DOHH2 (cell line): ENCODE results near the gene SLIT1.

Source experiments
- EZH2phosphoT487 ChIP-seq: fragments of 200-600 bp; sonication (generic); IDR thresholded peaks from 2 replicates; pipeline ENCODE4 v1.6.1; 2017; ENCODE audit warnings: borderline replicate concordance, mild to moderate bottlenecking, antibody characterized with exemption, low read length, moderate library complexity, mixed read lengths
- TF ChIP-seq, protein P1 (sequence below): fragments of 200-600 bp; sonication (generic); IDR thresholded peaks from one replicate; pipeline ENCODE4 v1.5.1; 2014; ENCODE audit warnings: antibody characterized with exemption, mild to moderate bottlenecking, low read depth, low read length; ENCODE audit not compliant: poor library complexity, severe bottlenecking

DNA sequence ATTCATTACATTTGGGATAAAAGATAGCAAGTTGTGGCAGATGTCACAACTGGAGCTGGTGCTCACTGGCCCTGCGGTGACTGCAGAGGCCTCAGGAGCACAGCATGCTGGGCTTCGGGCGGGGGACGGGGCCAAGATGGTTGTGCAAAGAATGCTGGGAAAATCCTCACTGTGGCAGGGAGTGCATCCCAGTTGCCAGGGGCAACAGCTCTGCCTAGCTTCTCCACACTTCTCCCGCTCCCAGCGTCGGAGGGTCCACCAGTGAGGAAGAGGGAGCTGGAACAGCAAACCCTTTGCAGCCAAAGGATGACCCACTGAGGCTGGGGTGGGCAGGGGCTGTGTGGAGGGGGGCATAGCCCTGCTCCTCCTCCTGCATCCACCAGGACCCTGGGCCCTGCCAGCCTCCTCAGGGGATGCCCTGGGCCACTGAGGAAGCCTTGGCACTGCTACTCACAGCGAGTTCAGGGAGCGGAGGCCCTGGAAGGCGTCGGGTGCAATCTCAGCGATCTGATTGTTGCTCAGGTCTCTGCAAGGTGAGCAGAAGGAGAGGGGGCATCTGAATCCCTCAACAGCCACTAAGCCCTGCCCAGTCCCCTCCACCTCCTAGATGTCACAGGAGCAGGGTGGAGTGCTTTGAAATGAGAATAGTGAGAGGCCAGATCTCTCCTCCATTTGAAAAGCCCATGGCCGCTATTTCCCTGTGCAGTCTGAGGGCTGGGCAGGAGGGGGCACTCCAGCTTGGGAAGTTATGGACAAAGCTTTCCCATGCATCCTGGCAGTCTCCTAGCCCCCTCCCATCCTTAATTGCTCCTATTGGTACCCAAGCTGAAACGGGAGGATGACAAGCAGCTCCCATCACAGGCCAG, 126.5 kb downstream of the SLIT1 start:
- TF ChIP-seq, protein P1, sequence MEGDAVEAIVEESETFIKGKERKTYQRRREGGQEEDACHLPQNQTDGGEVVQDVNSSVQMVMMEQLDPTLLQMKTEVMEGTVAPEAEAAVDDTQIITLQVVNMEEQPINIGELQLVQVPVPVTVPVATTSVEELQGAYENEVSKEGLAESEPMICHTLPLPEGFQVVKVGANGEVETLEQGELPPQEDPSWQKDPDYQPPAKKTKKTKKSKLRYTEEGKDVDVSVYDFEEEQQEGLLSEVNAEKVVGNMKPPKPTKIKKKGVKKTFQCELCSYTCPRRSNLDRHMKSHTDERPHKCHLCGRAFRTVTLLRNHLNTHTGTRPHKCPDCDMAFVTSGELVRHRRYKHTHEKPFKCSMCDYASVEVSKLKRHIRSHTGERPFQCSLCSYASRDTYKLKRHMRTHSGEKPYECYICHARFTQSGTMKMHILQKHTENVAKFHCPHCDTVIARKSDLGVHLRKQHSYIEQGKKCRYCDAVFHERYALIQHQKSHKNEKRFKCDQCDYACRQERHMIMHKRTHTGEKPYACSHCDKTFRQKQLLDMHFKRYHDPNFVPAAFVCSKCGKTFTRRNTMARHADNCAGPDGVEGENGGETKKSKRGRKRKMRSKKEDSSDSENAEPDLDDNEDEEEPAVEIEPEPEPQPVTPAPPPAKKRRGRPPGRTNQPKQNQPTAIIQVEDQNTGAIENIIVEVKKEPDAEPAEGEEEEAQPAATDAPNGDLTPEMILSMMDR: no peak
- TF ChIP-seq EZH2phosphoT487: no peak
